ENCODE data around the gene TMEM131.
"Not testable (repeated sequence)": the region's sequence is repeated elsewhere in the genome, so short reads cannot be mapped to it uniquely, and the experiment has no call there.

TMEM131 gene

GRCh38 chr2:97858442-97858841, 137.3 kb downstream of the TMEM131 start:
- DNase-seq (ENCODE audit: low spot score), result no peak

- no peak for DNase-seq (ENCODE audit: low spot score)
Measured at GRCh38 chr2:97857553-97857952, 138.2 kb downstream of the TMEM131 start.

GRCh38 chr2:97853057-97853456, 142.7 kb downstream of the TMEM131 start:
- DNase-seq (ENCODE audit: low spot score), result not testable (repeated sequence)

GRCh38 chr2:97851172-97851571, 144.6 kb downstream of the TMEM131 start:
- DNase-seq (ENCODE audit: low spot score), result no peak

- no peak for DNase-seq (ENCODE audit: low spot score)
Measured at GRCh38 chr2:97849881-97850528, 145.7 kb downstream of the TMEM131 start.

GRCh38 chr2:97848306-97848705, 147.4 kb downstream of the TMEM131 start:
- DNase-seq (ENCODE audit: low spot score), result no peak

GRCh38 chr2:97846716-97847115, 149.0 kb downstream of the TMEM131 start:
- DNase-seq (ENCODE audit: low spot score), result not testable (repeated sequence)

- no peak for DNase-seq (ENCODE audit: low spot score)
Measured at GRCh38 chr2:97845818-97846217, 149.9 kb downstream of the TMEM131 start.

GRCh38 chr2:97845133-97845532, 150.6 kb downstream of the TMEM131 start:
- no peak for DNase-seq (ENCODE audit: low spot score)

GRCh38 chr2:97844311-97844859, 151.4 kb downstream of the TMEM131 start:
- DNase-seq (ENCODE audit: low spot score), result no peak

GRCh38 chr2:97840198-97840597, 155.6 kb downstream of the TMEM131 start:
- DNase-seq (ENCODE audit: low spot score), result no peak

- no peak for DNase-seq (ENCODE audit: low spot score)
Measured at GRCh38 chr2:97834610-97835009, 161.1 kb downstream of the TMEM131 start.

- no peak for DNase-seq (ENCODE audit: low spot score)
Measured at GRCh38 chr2:97831121-97831520, 164.6 kb downstream of the TMEM131 start.

GRCh38 chr2:97829255-97829654, 166.5 kb downstream of the TMEM131 start:
- not testable (repeated sequence) for DNase-seq (ENCODE audit: low spot score)

GRCh38 chr2:97827013-97827412, 168.7 kb downstream of the TMEM131 start:
- DNase-seq (ENCODE audit: low spot score), result not testable (repeated sequence)

- not testable (repeated sequence) for DNase-seq (ENCODE audit: low spot score)
Measured at GRCh38 chr2:97826266-97826847, 169.4 kb downstream of the TMEM131 start.

- DNase-seq (ENCODE audit: low spot score), result not testable (repeated sequence)
Measured at GRCh38 chr2:97824011-97824410, 171.7 kb downstream of the TMEM131 start.

- DNase-seq (ENCODE audit: low spot score), result not testable (repeated sequence)
Measured at GRCh38 chr2:97821862-97822261, 173.9 kb downstream of the TMEM131 start.

- DNase-seq (ENCODE audit: low spot score), result no peak
Measured at GRCh38 chr2:97819754-97820153, 176.0 kb downstream of the TMEM131 start.

- DNase-seq (ENCODE audit: low spot score), result no peak
Measured at GRCh38 chr2:97816411-97816810, 179.3 kb downstream of the TMEM131 start.

- no peak for DNase-seq (ENCODE audit: low spot score)
Measured at GRCh38 chr2:97812931-97813330, 182.8 kb downstream of the TMEM131 start.

GRCh38 chr2:97808816-97809215, 186.9 kb downstream of the TMEM131 start:
- DNase-seq (ENCODE audit: low spot score), result no peak

GRCh38 chr2:97806738-97807618, 188.8 kb downstream of the TMEM131 start:
- DNase-seq (ENCODE audit: low spot score), result peak; percentile 92
